ENCODE data around the gene FAM163B. TPM values are rescaled to one million over a fixed set of nuclear protein-coding genes. Genes with fewer than 3 reads are reported as not detected.

The FAM163B gene
- total and polyA plus RNA-seq, 2 donors (not counting 3 experiments of a cell fraction or from before 2014, with no cell fraction given) = not detected

GRCh38 chr9:133569891-133570690, 39.1 kb downstream of the FAM163B start:
- FAIRE-seq (no peak), DNase-seq (ENCODE audit: low read depth, low spot score) (no peak)
- dilution Hi-C loops (cut with MboI; ENCODE audit: extremely low pct_ligation_motif_present, low sequenced_read_pairs) (no loop called here), intact Hi-C loops (cut with micrococcal nuclease) (no loop called here)
- Histone ChIP-seq H3K4me2 (ENCODE audit: insufficient read depth, low read length) (no peak overlapping the region), H3K9me1 (replicated peaks; ENCODE audit: control insufficient read depth, extremely low read depth, insufficient read depth, low read length) (no peaks in the 10 kb centered on the region), H3K27me3 (ENCODE audit: control insufficient read depth in 2 of 2, insufficient read depth in 2 of 2, low read length in 2 of 2) (no peaks in the 10 kb centered on the region), H3K9me3 (replicated peaks; ENCODE audit: control insufficient read depth, insufficient read depth, low read length) (no peaks in the 10 kb centered on the region), H3K9ac (replicated peaks; ENCODE audit: extremely low read depth, insufficient read depth, low read length) (no peak overlapping the region), H3K27ac (ENCODE audit: insufficient read depth, low read depth, low read length) (no peak overlapping the region), H3K4me1 (ENCODE audit: control insufficient read depth, extremely low read depth, insufficient read depth, low read length) (no peaks in the 10 kb centered on the region), H4K20me1 (replicated peaks; ENCODE audit: control insufficient read depth, extremely low read depth, insufficient read depth, low read length) (no peaks in the 10 kb centered on the region), H3K79me2 (ENCODE audit: control insufficient read depth, insufficient read depth, low read length) (no peaks in the 10 kb centered on the region), H3K36me3 (ENCODE audit: control insufficient read depth in 2 of 2, extremely low read depth in 1 of 2, insufficient read depth in 2 of 2, low read length in 2 of 2) (no peaks in the 10 kb centered on the region), H3K4me3 (replicated peaks in 1 of 3; ENCODE audit: insufficient read depth in 1 of 3, low read depth in 1 of 3, low read length in 3 of 3) (no peak overlapping the region), H2AFZ (ENCODE audit: low read depth, low read length) (no peak overlapping the region)
- CTCF ChIA-PET = interaction anchor here (1.9 kb wide), 1 partner anchor 11 kb away, joined by 5 read pairs; no protein-coding TSS in a partner anchor
- BruUV-seq (replicated peaks) = no TSS peak
- POLR2A ChIA-PET = no interaction called here
- TF ChIP-seq CTCF (IDR thresholded peaks at IDR 0.05; ENCODE audit: extremely low read depth in 1 of 2, insufficient read depth in 1 of 2, low read depth in 1 of 2, low read length in 2 of 2) (no peak), MAX (IDR thresholded peaks at IDR 0.05; ENCODE audit: insufficient read depth, insufficient read length) (no peak), GATA2 (IDR thresholded peaks at IDR 0.05; ENCODE audit: insufficient read depth, insufficient read length, low read depth, low read length) (no peak), POLR2A (IDR thresholded peaks at IDR 0.05; ENCODE audit: low read depth, low read length) (no peak), POLR2AphosphoS5 (IDR thresholded peaks at IDR 0.05; ENCODE audit: insufficient read depth, low read depth, low read length) (no peak), JUN (IDR thresholded peaks at IDR 0.05; ENCODE audit: borderline replicate concordance, insufficient read depth, insufficient read length, low read depth) (no peak), EZH2 (IDR thresholded peaks at IDR 0.05; ENCODE audit: borderline replicate concordance, low read depth, low read length, severe bottlenecking) (no peak), FOS (IDR thresholded peaks at IDR 0.05; ENCODE audit: borderline replicate concordance, insufficient read depth, low read length) (no peak), MYC (IDR thresholded peaks at IDR 0.05; ENCODE audit: low read depth, low read length) (no peak)

Data from endothelial cell of umbilical vein (primary cell).